Type B pancreatic cell (in vitro differentiated cells): ENCODE measurements around the gene BCL11B. TPM values are rescaled to one million over a fixed set of nuclear protein-coding genes. Genes with fewer than 3 reads are reported as not detected.

ENCODE experiments used
- DNase-seq: peaks from one replicate; pipeline ENCODE4 v3.0.0; 2021; ENCODE audit warnings: mixed read lengths; ENCODE audit not compliant: unreplicated experiment; ENCODE audit errors: extremely low spot score
- H3K27ac Mint-ChIP-seq: 2 replicates; pipeline ENCODE4 v1.8.0; 2021; ENCODE audit warnings: mild to moderate bottlenecking, mixed read lengths
- H3K27me3 Mint-ChIP-seq: 2 replicates; pipeline ENCODE4 v1.8.0; 2021; ENCODE audit warnings: mixed read lengths
- H3K36me3 Mint-ChIP-seq: 2 replicates; pipeline ENCODE4 v1.8.0; 2021; ENCODE audit warnings: mixed read lengths
- H3K4me1 Mint-ChIP-seq: one replicate; pipeline ENCODE4 v1.8.0; 2021; ENCODE audit warnings: mixed read lengths; ENCODE audit not compliant: unreplicated experiment
- H3K4me3 Mint-ChIP-seq: 2 replicates; pipeline ENCODE4 v1.8.0; 2021; ENCODE audit warnings: mild to moderate bottlenecking, mixed read lengths
- H3K9me3 Mint-ChIP-seq: 2 replicates; pipeline ENCODE4 v1.8.0; 2021; ENCODE audit warnings: mixed read lengths
- CTCF ChIP-seq: fragments of 200-600 bp; sonication (generic); conservative IDR thresholded peaks from 2 replicates; pipeline ENCODE4 v1.5.0; 2021; ENCODE audit warnings: antibody characterized with exemption, mild to moderate bottlenecking
- total RNA-seq: library from RNA; stranded (reverse); gene quantifications from 2 replicates; pipeline ENCODE4 v1.2.1, GENCODE V29; 2021; ENCODE audit warnings: low replicate concordance

Gene BCL11B
- total RNA-seq, 1 donor from 2014 or later = 11.4 TPM

DNA sequence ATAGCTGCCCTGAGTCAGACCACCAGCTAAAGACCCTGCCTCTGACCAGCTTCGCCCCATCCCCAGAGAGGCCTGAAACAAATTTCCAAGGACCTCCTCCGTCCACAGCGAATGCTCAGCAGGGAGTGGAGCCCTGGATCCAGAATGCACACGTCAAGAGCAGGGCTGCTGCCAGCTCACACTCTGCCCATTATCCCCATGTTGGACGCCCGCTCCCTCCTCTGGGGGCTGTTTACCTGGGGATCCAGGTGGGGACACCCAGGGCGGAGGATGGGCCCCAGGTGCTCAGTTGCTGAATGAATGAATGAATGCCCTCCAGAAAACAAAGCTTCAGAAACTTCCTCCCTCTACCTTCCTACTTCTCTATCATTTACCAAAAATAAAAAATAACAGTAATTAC, 18.1 kb downstream of the BCL11B start:
- DNase-seq = no peak
- Mint-ChIP-seq H3K27ac (peak overlapping the region; percentile 55), H3K4me1 (peaks cover 31% of the 10 kb centered on the region), H3K9me3 (no peaks in the 10 kb centered on the region), H3K27me3 (peaks cover 9% of the 10 kb centered on the region), H3K36me3 (peaks cover 3% of the 10 kb centered on the region), H3K4me3 (peak overlapping the region; percentile 25)
- no peak for TF ChIP-seq CTCF

DNA sequence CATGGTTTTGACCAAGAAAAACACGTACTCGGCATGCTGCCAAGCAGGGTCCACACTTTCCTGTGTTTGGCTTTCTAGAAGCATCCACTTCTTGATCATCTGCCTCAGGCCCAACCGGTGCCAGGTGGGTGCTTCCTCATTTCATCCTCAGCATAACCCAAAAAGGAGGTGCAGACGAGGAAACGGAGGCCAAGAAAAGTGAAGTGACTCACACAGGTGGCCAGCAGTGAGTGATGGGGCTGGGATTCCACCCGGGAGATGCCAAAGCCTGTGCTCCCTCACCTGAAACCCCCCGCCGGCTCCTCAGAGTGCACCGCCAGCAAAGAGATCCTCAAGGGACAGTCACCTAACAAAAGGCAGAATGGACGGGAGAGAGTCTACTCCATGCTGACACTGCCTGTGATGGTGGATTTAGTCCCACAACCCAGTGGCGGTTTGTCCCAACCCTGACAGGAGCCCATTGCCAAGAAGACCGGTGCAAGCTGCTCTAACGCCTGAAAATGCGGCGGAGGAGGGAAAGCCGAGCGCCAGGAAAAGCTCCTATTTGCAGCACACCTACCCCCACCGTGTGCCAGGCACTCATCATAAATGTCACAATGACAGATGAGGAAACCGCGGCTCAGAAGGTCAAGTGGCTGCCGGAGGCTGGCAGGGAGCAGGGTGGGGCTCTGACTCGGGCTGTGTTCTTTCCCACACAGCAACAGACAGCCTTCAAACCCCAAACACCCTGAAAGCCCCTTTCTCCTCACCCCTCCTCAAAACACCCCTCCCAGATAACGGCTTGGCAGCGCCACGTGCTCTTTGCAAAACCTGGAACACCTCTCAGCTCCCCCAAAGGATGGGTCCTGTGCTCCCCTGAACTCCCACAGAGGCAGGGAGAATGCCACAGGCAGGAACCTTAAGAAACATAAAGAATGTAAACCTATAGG, 18.8 kb downstream of the BCL11B start:
- TF ChIP-seq CTCF = no peak
- Mint-ChIP-seq H3K4me1 (peaks cover 31% of the 10 kb centered on the region), H3K4me3 (peak overlapping the region; percentile 49), H3K9me3 (no peaks in the 10 kb centered on the region), H3K27ac (peak overlapping the region; percentile 55), H3K27me3 (peaks cover 10% of the 10 kb centered on the region), H3K36me3 (peaks cover 3% of the 10 kb centered on the region)
- DNase-seq = no peak

DNA sequence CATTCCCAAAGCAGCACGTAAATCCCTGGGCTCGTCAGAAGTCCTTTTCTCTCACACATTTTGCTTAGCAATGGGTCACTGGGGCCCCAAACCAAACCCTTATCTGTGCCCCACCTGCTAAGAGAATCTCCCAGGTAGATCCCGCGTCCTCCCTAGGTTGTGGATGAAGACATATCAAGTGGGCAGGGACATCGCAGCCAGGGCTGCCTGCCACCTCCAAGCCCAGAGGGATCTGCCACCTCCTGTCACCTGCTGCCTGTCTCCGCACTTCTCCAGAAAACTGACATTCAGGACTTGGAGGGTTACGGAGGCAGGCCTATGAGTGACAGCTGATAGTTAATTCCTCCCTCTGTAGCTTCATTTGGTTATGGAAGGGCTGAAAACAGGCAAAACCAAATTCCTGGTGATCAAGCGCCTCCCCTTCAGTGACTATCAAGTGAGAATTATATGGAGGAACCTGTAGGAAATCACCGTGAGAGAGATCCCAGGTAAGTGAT, 19.5 kb downstream of the BCL11B start:
- Mint-ChIP-seq H3K27ac (no peak overlapping the region), H3K36me3 (peaks cover 3% of the 10 kb centered on the region), H3K4me3 (no peak overlapping the region), H3K9me3 (no peaks in the 10 kb centered on the region), H3K27me3 (peaks cover 10% of the 10 kb centered on the region), H3K4me1 (peaks cover 34% of the 10 kb centered on the region)
- no peak for TF ChIP-seq CTCF
- DNase-seq = no peak

DNA sequence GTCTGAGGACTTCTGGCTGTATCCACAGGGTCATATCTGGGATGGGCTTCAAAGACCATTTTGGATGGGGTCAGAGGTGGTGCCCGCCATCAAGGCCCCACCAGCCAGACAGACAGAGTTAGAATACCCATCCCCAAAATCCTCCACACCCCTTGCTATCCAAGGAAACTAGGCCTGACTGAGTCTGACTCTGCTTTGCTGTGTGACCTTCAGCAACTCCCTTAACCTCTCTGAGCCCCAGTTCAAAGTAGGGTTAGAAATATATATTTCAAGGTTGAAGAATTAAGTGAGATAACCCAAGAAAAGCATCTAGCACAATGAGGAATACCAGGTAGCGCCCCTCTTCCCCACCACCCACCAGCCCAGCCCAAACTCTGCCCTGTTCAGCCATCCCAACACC, 20.3 kb downstream of the BCL11B start:
- H3K9me3 Mint-ChIP-seq = no peaks in the 10 kb centered on the region
- peaks cover 15% of the 10 kb centered on the region for H3K27me3 Mint-ChIP-seq

GRCh38 chr14:99250636-99251208, 21.3 kb downstream of the BCL11B start:
- no peak overlapping the region for H3K4me3 Mint-ChIP-seq
- H3K27ac Mint-ChIP-seq = peak overlapping the region; percentile 55
- no peaks in the 10 kb centered on the region for H3K9me3 Mint-ChIP-seq
- peaks cover 3% of the 10 kb centered on the region for H3K36me3 Mint-ChIP-seq
- TF ChIP-seq CTCF = no peak
- peaks cover 39% of the 10 kb centered on the region for H3K4me1 Mint-ChIP-seq
- DNase-seq = no peak
- H3K27me3 Mint-ChIP-seq = peaks cover 16% of the 10 kb centered on the region

More for the DNA sequence above, 20.3 kb downstream of the BCL11B start:
- no peak overlapping the region for H3K4me3 Mint-ChIP-seq
- peaks cover 3% of the 10 kb centered on the region for H3K36me3 Mint-ChIP-seq
- no peak for TF ChIP-seq CTCF
- peaks cover 42% of the 10 kb centered on the region for H3K4me1 Mint-ChIP-seq
- H3K27ac Mint-ChIP-seq = no peak overlapping the region
- DNase-seq = no peak
